Measurements from ENCODE around the gene MRPS23.

DNA sequence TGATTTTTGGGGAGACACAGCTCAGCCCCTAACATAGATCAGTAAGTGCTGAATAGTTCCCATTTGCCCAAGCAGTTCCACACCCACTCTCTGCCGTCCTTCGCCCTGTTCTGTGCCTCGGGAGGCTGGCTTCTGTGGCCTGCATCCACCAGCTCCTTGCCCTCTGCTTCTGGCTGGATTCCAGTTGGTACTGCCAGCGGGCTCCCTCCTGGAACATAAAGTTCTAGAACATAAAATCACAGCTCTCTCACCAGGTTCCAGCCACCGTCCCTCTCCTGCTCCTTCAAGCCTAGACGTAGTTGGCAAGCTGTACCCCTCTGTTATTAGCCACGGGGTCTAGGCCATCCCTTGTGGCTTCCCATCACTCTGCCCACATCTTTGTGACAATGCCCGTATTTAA is 3.9 kb upstream of the MRPS23 start:
- TF ChIP-seq, protein P1, sequence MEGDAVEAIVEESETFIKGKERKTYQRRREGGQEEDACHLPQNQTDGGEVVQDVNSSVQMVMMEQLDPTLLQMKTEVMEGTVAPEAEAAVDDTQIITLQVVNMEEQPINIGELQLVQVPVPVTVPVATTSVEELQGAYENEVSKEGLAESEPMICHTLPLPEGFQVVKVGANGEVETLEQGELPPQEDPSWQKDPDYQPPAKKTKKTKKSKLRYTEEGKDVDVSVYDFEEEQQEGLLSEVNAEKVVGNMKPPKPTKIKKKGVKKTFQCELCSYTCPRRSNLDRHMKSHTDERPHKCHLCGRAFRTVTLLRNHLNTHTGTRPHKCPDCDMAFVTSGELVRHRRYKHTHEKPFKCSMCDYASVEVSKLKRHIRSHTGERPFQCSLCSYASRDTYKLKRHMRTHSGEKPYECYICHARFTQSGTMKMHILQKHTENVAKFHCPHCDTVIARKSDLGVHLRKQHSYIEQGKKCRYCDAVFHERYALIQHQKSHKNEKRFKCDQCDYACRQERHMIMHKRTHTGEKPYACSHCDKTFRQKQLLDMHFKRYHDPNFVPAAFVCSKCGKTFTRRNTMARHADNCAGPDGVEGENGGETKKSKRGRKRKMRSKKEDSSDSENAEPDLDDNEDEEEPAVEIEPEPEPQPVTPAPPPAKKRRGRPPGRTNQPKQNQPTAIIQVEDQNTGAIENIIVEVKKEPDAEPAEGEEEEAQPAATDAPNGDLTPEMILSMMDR (IDR thresholded peaks at IDR 0.05): no peak
- no peak for TF ChIP-seq POLR2AphosphoS5 (IDR thresholded peaks at IDR 0.05; ENCODE audit: insufficient read depth in 1 of 2, low read depth in 1 of 2)
- no peak for TF ChIP-seq POLR2A (IDR thresholded peaks at IDR 0.05)
